ENCODE data around the gene NLK.

NLK gene

DNA sequence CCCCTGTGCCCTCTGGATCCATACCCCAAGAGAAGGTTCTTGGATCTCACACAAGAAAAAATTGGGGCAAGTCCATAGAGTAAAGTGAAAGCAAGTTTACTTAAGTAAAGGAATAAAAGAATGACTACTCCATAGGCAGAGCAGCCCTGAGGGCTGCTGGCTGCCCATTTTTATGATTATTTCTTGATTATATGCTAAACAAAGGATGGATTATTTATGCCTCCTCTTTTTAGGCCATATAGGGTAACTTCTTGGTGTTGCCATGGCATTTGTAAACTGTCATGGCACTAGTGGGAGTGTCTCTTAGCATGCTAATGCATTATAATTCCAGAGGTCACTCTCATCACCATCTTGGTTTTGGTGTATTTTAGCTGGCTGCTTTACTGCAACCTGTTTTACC lies 70.8 kb downstream of the NLK start:
- no peak for DNase-seq (ENCODE audit: low read depth in 2 of 2)

DNA sequence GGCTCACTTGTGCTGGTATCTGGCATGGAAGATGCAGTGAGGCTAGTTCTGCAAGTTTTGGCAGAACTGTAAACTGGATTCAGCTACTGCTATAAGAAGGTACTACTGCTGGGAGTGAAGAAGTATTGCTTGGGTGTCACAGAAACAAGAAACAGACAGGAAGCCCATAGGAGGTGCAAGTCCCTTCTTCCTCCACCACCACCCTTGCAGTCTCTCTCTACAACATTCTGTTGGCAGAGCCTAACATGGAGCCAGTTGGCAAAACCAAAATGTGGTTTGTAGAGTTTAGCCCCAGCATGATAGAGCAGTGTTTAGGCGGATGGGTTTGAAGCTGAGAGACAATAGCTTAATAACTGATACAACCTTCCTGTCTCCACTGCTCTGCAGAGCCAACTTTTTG lies 72.6 kb downstream of the NLK start:
- DNase-seq (ENCODE audit: low read depth in 2 of 2) = no peak

DNA sequence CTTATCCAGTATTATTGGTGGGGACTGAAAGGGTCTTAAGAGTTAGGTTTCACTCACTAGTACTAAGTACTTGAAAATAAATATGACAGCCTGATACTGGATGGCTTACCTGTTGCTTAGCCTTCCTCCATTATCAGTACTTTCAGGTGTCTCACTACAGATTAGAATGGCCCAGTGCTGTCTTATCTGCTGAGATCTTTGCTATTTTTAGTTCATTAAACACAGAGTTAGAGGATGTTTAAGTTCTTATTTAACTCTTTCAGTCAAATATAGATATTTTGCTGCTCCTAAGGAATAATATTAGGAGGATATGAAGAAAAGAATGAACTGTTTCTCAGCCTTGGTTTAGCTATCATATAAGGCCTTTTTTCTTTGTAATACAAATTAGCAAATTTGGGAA lies 74.8 kb downstream of the NLK start:
- DNase-seq (ENCODE audit: low read depth in 2 of 2) = no peak

DNA sequence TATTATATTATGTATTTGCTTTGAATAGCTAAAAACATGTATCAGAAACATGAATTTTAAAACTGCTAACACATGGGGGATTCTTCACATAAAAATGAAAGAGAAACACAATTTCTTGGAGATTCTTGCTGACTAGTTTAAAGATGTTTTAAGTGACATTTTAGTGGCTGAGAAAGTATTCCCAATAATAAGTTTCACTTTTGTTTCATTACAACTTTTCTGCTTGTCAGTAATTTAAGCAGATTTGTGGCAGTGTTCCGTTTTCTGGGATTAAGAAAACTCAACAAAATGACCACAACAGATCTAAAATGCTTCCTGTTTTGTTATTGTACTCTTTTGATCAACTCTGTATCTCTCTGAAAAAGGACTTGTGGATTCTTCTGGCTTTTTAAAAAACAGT lies 75.9 kb downstream of the NLK start:
- no peak for DNase-seq (ENCODE audit: low read depth in 2 of 2)

DNA sequence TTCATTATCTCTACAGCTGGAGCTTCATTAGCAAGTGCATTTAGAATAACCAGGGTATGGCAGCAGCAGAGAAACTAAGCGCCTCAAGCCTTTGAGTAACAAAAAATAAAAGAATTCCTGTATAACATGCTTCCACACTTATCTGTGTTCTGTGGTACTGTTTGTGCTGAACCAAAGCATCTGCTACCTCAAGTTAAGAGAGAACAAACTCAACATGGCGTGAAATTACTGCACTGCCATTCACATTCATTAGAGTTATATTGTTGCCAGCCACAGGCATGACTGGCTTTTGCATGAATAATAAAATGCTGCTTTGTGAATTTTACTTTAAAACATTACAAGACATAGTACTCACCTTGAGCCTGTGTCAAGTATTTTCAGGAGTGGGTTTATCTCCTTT lies 76.6 kb downstream of the NLK start:
- no peak for DNase-seq (ENCODE audit: low read depth in 2 of 2)

DNA sequence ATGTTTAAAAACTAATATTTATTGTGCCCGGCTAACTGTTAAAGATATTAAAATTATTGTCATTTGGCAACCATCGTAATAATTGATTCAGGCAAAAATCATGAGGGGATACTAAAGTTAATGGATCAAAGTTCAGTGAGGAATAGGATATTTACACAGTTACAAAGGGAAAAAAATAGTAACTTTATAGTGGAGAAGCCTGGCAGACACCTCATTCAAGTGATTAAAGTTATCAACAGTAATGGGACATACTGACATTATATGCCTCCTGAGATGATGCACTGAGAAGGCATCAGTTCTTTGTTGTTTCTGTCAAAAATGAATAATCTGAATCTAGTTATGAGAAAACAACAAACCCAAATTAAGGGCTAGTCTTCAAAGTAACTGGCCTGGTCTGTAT lies 77.1 kb downstream of the NLK start:
- no peak for DNase-seq (ENCODE audit: low read depth in 2 of 2)

DNA sequence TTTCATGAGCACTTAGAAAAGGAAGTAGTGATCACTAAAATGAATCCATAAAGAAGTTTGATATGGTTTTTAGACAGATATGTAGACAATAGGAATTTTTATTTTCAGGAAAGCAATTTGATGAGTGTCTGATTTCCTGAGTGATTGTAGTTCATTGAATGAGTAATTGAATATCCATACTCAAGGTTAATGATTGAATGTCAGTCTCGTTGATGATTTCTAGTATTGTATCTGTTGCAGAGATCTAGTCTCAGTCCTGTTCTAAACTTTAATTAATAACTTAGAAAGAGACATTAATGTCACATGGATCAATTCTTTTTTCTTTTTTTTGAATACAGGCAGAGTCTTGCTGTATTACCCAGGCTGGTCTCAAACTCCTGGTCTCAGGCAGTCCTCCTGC lies 78.3 kb downstream of the NLK start:
- DNase-seq (ENCODE audit: low read depth in 2 of 2) = no peak

DNA sequence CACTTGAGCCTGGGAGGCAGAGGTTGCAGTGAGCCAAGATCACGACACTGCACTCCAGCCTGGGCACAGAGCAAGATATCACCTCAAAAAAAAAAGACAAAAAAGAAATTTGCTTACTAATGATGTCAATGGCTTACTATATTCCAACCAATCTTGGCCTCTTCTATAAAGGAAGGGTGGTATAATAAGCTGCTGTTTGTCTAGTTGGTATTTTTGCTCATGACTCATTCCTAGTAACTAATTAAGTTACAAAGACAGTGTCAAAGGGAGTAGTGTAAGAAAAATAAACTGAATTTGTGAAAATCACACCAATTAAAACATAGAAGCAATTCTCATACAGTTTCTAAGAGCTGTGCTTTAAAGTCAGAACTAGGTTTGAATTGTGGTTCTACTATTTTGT lies 82.5 kb downstream of the NLK start:
- DNase-seq (ENCODE audit: low read depth in 2 of 2) = no peak

DNA sequence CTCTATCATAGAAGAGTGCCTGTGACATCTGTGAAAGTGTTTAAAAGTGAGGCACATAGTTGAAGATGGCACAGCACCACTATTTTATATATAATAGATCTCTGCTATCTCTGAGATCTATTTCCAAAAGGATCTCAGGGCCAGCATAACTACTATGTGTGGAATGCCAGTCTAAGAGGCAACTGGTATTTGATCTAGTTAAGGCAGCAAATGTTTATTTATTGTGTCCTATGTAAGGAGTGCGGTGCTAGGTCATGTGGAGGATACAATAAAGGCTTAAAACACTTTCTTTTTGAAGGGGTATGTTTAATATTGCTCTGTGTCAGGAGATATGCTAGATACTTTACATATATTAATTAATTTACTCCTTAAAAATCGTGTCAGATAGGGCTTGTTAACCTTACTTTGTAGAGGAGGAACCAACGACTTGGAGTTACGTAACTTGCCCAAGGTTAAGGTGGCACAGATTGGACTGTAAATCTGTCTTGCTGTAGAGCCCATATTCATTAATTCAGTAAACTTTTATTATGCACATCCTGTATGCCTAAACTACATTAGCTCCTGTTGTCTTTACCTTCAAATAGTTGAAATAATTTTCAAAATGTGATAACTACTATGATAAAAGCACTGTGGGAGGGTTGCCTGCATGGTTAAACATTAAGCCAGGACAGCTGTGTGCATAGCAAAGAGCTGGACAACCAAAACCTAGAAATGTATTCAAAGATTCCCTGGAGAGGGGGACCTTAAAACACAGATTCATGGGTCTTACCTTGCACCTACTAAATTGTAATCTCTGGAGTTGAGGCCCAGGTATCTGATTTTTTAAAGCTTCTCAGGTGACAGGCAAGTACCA lies 83.3 kb downstream of the NLK start:
- no peak for DNase-seq (ENCODE audit: low read depth in 2 of 2)

DNA sequence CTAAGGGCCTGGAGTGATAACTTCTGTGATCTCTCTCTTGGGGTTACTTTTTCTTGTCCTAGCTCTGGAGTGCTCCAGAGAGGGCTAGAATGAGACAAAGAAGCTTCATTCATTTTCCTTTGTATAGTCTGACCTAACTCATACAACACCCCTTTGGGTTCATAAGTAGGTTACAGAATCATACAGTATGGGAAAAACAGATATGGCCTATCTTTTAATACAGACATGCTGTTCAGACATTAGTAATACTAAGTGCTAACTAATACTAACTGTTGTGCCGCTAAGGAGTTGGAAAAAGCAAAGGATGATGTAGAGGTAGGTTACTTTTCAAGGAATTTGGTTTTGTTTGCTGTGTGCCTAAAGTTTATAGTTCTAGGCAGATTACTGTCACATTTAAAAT lies 84.7 kb downstream of the NLK start:
- no peak for DNase-seq (ENCODE audit: low read depth in 2 of 2)

DNA sequence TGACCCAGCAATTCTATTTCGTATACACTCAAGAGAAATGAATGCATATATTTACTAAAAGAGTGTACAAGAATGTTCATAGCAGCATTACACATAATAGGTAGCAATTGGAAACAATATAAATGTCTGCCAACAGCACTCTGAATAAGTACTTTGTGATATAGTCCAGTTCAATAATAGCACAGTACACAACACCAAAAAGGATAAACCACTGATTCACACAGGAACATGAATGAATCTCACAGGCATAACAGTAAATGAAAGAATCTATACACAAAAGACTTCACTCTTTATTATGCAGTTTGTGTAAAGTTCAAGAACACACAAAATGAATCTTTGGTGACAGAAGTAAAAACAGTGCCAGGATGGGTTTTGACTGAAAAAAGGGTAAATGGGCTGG lies 86.3 kb downstream of the NLK start:
- DNase-seq (ENCODE audit: low read depth in 2 of 2) = no peak

DNA sequence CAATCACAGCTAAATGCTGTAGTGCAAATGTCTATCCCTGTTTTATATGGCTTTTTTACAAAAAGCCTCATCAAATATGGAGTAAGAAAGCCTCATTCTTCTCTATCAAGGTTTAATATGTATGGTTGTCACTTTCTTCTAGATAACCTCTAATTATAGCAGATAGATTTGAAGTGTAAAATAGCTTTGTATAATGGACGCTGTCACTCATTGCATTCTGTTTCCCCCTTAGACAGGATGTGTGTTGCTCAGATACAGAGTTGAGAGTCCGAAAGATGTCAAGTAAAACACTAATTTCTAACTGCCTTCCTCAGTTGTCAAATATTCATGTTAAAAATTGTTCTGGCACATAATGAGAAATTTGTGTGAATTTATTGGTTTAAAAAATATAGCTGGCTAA lies 88.0 kb downstream of the NLK start:
- DNase-seq (ENCODE audit: low read depth in 2 of 2) = no peak

DNA sequence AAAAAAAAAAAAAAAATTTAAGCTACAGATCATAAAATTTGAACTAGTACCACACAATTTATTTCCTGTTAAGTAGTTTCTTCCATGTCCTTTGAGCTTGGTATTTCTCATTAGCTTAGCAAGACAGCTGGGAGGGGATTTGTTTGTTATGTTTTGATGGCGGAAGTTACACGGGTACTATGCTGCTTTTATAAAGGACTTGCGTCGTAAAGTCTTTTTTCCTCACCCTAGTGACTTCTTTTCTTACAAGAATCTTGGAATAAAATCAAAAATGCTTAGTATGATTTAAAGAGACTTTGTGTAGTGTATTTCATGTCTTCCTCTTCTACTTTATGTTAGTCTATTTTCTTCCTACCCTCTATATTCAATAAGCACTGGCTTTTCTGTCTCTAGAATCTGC lies 89.1 kb downstream of the NLK start:
- DNase-seq (ENCODE audit: low read depth in 2 of 2) = no peak

DNA sequence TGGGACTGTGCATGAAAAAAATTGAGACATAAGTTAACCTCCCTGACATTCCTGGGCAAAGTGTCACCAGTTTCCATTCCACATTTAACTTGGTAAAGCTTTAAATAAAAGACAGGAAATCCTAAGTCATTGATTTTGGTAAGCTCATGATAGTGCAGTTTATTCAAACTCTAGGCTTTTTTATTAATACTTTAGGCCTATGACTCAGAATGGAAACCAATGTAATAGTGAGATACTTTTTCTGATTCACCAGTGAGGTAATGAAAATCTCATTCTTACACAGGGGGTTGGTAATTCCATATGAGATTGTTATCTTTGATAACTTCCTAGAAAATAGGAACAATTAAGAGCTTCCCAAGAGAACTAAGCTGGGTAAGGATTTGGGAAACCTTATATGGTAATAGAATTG lies 91.1 kb downstream of the NLK start:
- DNase-seq (ENCODE audit: low read depth in 2 of 2) = no peak

DNA sequence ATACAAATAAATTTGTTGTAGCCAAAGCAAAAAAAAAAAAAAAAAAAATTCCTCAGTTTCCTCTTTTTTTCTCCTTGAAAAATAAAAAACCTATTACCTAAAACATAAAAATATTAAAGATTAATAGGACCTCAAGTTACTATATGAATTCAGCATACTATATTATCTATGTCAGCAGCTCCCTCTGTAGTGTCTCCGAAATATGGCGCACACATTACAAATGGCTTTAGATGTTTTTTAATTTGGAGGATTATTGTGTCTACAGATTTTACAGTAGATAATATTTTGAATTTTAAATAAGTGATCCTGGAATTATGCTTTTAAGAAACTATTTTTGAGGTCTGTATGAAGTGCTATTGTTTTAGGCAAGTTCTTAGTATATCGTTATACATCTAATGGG lies 94.4 kb downstream of the NLK start:
- DNase-seq (ENCODE audit: low read depth in 2 of 2) = no peak

DNA sequence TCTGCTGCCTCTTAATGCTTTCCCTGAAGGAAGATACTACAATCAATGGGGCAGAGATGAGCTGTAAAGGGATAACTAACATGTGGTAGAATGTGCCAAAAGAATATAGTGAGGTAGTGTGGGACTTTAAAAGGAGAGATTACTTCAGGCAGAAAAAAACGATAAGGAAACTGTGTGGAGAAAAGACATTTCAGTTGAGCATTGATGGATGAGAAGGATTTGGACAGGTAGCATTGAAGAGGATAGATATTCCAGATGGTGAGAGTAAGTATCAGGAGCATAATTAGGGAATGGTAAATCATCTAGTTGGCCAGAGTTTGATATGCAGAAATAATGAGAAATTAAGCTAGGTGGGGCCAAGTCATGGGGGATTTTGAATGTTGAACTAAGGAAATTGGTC lies 97.3 kb downstream of the NLK start:
- no peak for DNase-seq (ENCODE audit: low read depth in 2 of 2)

DNA sequence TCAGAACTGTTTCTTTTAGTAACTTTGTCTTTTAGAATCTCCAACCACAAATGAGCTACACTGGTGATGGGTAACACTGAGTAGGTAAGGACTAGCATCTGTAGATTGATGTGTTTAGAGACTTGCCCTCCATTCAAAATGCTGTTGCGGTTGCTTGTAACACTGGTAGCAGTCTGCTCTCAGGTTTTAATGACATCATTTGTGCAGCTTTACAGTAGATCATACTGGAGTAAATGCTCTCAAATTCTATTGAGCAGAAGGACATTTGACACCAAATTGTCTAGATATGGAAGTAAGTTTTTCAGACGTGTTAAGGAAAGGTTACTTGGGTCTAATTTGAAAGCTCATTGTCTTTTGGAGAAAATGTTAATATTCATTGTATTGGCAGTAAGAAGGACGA lies 98.8 kb downstream of the NLK start:
- no peak for DNase-seq (ENCODE audit: low read depth in 2 of 2)

DNA sequence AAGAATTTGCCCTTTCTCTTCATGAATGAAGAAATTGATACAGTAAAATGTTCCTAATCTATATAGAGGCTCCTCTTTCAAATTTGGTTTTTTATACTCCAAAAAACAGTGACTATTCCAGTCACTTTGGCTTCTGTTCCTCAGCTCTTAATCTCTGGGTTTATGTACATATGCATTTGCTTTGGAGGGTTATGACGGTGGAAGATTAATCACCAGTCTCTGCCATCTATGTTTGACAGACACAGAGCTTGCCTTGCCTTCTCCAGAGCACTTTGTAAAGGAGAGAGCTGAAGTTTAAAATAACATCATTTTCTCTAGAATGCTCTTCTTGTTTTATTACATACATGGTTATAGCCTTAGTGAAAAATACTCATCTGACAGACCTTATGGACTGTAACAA lies 99.3 kb downstream of the NLK start:
- DNase-seq (ENCODE audit: low read depth in 2 of 2) = no peak

DNA sequence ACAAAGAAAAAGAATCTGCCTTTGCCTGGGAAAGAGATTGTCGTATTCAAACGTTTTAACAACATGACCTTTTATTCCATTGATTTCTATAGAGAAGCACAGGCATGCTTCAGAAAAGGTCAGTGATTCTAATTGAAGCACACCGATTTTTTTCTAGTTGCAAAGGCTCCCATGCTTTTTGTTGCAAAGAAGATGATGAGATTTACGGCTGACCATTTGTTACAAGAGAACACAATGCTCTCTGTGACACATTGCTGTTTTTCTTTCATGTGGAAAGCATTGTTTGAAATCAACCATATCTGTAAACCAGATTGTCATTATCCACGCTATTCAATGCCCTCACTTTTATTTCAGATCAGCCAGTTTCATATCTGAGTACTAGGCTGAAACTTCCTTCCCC lies 99.8 kb downstream of the NLK start:
- no peak for DNase-seq (ENCODE audit: low read depth in 2 of 2)

DNA sequence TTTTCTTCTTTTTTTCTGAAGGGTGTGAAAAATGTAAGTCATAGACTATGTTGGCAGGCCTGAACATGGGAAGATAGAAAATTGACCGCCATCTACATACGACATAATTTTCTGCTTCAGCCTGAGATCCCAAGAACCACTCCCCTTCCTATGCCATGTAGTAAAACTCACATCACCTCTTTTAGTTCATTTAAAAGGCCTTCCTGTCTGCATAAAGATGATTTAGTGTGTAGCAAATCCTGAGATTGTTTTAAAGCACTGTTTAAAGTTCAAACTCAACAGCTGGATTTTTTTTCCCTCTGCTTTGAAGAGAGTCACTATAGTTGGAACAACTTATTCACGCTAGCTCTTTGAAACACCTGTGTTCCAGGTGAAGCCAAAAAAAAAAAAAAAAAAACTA lies 101.5 kb downstream of the NLK start:
- DNase-seq (ENCODE audit: low read depth in 2 of 2) = no peak

DNA sequence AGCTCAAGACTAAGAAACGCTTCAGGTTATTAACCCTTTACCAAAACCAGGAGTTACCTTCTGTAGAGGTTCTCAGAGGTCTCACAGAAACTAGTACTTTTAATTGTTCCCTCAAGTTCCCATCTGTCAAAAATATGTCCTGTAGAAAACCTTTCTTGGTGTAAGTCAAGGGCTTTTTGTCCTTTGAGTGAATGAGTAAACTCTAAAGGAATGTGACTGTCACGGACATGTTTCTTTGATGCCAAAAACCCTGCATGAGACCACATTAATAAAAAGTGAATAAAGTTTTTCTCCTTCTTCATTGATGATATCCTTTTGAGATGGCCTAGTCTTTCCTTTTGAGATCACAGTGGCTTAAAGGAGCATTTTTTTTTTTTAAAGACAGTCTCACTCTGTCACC lies 102.9 kb downstream of the NLK start:
- DNase-seq (ENCODE audit: low read depth in 2 of 2) = no peak

DNA sequence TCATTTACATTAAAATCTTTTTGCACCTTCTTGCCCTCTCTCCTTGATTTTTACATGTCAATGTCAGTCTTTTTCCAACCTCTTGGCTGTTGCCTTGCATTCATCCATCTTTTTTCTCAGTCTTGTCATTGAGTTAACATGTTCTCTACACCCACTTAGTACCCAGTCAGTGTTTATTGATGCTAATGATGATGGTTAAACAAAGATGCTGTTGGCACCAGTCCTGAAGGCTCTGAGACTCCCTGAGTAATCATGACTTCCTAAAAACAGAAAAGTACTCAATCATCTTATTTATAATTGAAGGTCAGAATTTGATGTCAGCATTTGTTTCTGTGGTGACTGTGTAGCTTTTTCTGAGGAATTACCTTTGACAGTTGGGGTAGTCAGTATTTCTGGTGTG lies 104.5 kb downstream of the NLK start:
- no peak for DNase-seq (ENCODE audit: low read depth in 2 of 2)

DNA sequence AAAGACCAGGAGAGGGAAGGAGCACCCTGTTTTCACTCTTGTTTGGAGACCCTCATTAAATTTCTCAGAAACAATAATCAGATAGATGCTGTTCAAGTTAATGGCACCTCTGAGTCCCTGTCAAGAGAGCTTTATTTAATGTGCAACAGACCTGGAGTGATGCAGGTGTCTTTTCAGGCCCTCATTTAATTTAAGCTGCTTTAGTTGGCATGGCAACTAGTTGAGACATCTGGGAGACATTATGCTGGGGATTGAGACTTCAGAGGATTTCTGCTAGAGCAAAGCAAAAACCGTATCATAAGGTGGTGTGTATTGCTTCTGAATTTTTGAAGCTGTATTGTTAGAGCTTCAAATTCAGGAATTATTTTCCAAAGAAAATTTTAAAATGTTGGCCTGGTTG lies 108.5 kb downstream of the NLK start:
- no peak for DNase-seq (ENCODE audit: low read depth in 2 of 2)

DNA sequence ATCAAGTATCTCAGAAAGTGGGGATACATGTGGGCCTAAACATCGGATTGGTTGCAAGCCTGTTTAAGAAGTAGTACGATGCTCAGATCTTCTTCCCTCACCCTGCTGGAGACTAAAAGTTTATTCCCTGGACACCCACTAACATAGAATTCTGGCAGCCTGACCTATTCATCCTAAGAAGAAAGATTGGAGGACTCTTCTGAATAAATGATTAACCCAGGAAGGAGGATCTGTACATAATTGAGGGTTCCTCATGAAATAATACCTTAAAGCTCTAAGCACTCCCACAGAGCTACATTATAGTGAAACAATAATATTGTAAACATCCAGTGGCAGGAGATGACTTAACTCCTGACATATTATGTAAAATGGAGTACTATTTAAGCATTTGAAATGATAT lies 111.7 kb downstream of the NLK start:
- no peak for DNase-seq (ENCODE audit: low read depth in 2 of 2)

All from stimulated activated CD8-positive, alpha-beta memory T cell treated with anti-CD3 and anti-CD28 coated beads, Interleukin-15, amount 100 ng/mL, for 48 hours (primary cell).